LNCaP clone FGC (cell line): ENCODE measurements around the gene NRXN3.

Experiments
- DNase-seq: peaks from one replicate; pipeline ENCODE4 v3.0.0-alpha.2; 2011; ENCODE audit warnings: low read depth
- H3K4me3 ChIP-seq: 2 replicates; pipeline ENCODE4 v1.5.1; 2011; ENCODE audit warnings: mild to moderate bottlenecking, low read depth, low read length, control low read depth
- TF ChIP-seq, protein P1 (sequence below): IDR thresholded peaks from 2 replicates; pipeline ENCODE4 v1.5.1; 2012; ENCODE audit warnings: mild to moderate bottlenecking; ENCODE audit not compliant: control insufficient read depth, insufficient read depth; ENCODE audit errors: extremely low read depth

NRXN3 gene

DNA sequence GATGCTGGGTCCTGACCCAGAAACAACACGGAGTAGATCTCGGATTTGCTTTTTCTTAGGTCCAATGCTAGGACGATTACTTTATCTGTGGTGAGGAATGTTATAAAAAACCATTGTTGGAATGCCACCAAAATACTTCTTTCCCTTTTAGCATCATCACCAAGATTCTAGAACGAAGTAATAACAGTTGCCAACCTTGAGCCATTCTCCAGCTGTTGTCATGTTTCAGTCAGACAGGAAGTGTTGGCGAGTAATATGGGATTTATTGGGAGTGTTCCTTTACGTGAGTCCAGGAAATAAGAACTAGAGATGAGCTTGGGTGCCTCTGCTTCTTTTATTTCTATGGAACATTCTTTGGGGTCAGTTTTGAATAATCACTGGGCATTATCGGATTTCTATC, 1148.2 kb downstream of the NRXN3 start:
- no peak for DNase-seq
- TF ChIP-seq, protein P1, sequence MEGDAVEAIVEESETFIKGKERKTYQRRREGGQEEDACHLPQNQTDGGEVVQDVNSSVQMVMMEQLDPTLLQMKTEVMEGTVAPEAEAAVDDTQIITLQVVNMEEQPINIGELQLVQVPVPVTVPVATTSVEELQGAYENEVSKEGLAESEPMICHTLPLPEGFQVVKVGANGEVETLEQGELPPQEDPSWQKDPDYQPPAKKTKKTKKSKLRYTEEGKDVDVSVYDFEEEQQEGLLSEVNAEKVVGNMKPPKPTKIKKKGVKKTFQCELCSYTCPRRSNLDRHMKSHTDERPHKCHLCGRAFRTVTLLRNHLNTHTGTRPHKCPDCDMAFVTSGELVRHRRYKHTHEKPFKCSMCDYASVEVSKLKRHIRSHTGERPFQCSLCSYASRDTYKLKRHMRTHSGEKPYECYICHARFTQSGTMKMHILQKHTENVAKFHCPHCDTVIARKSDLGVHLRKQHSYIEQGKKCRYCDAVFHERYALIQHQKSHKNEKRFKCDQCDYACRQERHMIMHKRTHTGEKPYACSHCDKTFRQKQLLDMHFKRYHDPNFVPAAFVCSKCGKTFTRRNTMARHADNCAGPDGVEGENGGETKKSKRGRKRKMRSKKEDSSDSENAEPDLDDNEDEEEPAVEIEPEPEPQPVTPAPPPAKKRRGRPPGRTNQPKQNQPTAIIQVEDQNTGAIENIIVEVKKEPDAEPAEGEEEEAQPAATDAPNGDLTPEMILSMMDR: no peak

DNA sequence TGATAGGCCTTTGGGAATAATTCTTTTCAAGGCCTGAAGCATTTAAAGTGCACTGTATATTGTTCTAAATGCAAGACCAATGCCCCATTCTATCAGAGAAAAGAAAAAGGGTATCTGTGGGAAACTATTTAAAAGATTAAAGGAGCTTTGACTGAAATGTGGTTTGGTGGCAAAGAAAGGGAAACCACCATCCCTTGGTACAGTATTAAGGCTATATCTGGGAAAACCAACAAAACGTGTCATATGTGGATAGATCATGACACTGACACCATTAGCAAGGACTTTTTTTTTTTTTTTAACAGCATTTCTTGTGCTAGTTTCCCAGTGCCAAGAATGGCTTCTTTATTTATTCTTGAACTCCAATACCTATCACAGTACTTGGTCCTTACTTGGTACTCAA, 1150.4 kb downstream of the NRXN3 start:
- TF ChIP-seq, protein P1: no peak
- no peak for DNase-seq

More for the DNA sequence above, 1148.2 kb downstream of the NRXN3 start:
- H3K4me3 ChIP-seq: no peak overlapping the region

DNA sequence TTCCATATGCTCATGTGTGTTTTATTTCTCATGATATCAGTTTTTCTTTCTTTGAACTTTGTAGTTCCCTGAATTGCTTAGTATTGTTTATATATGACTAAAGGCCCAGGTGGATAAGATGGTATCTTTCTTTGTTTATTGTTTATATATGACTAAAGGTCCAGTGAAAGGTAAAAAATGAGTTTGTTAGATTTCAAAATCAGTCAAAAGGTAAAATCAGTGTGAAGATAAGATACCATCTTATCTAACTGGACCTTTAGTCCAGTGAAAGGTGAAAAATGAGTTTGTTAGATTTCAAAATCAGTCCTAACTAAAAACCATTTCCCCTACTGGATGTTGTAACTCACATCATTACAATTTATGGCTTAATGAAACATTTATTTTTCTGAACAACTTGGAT, 1150.9 kb downstream of the NRXN3 start:
- TF ChIP-seq, protein P1: no peak
- H3K4me3 ChIP-seq: no peak overlapping the region

More for the DNA sequence above, 1150.4 kb downstream of the NRXN3 start:
- no peak overlapping the region for H3K4me3 ChIP-seq

DNA sequence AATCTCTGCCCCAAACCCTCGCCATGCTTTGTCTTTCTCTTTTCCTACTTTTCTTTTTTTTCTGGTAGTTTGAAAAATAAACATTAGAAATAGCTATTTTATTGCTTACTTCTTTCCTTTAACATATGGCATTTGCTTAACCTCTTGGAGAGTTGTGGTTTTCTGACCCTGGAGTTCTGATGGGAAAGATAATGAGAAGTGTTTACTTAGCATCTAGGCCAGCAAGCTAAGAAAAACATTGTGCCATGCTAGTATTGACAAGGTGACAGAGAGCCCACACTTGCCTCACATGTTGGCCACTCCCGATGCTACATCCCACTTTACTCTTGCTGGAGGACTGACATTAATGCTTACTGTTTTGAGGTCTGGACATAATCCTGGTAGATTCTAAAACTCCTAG, 1154.9 kb downstream of the NRXN3 start:
- H3K4me3 ChIP-seq: no peak overlapping the region
- TF ChIP-seq, protein P1: no peak
- DNase-seq: peak; percentile 91

More for the DNA sequence above, 1150.9 kb downstream of the NRXN3 start:
- no peak for DNase-seq

DNA sequence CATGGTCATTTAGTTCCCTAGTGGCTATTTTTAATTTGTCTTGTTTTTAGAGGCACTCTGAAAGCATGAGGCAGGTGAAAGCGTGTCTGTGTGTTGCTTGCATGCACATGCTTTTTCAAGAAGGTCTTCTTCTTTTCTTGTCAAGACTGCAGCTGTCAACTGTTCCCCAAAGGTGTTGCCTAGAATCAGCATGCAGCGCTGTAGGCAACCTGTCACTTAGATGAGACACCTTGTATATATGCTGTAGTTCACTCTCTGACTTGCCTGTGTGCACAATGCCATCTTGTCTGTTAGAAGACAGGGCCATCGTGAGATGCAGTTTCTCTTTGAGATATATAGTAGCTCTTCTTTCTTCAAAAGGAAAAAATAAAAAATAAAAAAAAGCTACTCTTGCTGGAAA, 1155.4 kb downstream of the NRXN3 start:
- TF ChIP-seq, protein P1: no peak
- no peak for DNase-seq
- no peak overlapping the region for H3K4me3 ChIP-seq

DNA sequence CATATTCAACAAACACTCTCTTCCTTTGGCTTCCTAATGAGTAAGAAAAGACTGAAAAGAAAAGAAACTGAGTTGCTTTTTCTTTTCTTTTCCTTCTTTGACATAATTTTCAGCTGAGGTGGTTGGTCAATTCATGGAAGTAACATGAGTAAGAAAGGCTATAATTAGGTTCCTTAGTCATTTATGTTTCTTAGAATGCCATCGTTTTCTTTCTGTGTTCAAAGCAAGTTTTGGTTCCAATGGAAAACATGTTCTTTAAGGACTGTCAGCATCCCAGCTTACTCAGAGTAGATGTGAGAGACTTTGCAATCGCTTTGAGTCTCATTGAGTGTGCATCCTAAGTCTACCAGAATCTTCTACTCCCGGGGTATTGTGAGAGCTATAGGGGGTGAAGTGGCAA, 1158.7 kb downstream of the NRXN3 start:
- no peak overlapping the region for H3K4me3 ChIP-seq
- TF ChIP-seq, protein P1: no peak
- DNase-seq: no peak

DNA sequence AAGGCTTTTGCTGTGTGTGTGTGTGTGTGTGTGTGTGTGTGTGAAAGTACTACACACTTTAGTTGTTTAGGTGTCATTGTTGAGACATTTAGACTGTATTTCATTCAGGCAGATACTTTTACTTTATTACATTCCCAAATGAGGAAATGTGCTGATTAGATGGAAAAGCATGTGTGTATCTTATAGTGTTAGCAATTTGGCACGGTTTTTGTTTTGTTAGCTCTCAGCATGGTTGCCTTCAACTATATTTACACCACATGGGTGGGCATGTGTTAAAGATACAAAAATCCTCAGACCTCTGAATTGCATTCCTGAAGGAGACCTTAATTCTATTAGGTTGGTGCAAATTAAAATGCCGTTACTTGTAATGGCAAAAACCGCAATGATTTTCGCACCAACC, 1161.7 kb downstream of the NRXN3 start:
- no peak for DNase-seq
- TF ChIP-seq, protein P1: no peak
- H3K4me3 ChIP-seq: no peak overlapping the region
